CD4-positive, alpha-beta memory T cell (primary cell): Measurements from ENCODE around the gene ZNF578. TPM values are rescaled to one million over a fixed set of nuclear protein-coding genes. Genes with fewer than 3 reads are reported as not detected.
"Not testable (repeated sequence)": the region's sequence is repeated elsewhere in the genome, so short reads cannot be mapped to it uniquely, and the experiment has no call there.

ENCODE experiments used
- CTCF ChIA-PET: fragments of 350-600 bp; sonication (Branson Sonifier 250); formaldehyde crosslinking; loops from one replicate; lab custom pipeline; 2021; ENCODE audit warnings: inconsistent platforms; ENCODE audit not compliant: partially characterized antibody; lab: Charles Lee
- POLR2A ChIA-PET: fragments of 350-600 bp; sonication (Branson Sonifier 250); formaldehyde crosslinking; loops from one replicate; lab custom pipeline; 2021; ENCODE audit not compliant: partially characterized antibody; lab: Charles Lee
- DNase-seq, 5 donors: peaks; one replicate each; pipeline versions ENCODE4 v3.0.0 to v3.0.0-alpha.2; 2020 to 2022; ENCODE audit warnings: mixed read lengths in 1 of 5
- H3K27ac ChIP-seq: one replicate; pipeline ENCODE4 v1.7.0; 2013; ENCODE audit warnings: low read depth, low read length
- H3K27me3 ChIP-seq: 2 replicates; pipeline ENCODE4 v1.7.0; 2013; ENCODE audit warnings: mild to moderate bottlenecking, low read length, moderate library complexity; ENCODE audit not compliant: insufficient read depth
- H3K36me3 ChIP-seq: 2 replicates; pipeline ENCODE4 v1.7.0; 2013; ENCODE audit warnings: mild to moderate bottlenecking, low read length, moderate library complexity; ENCODE audit not compliant: insufficient read depth
- H3K4me1 ChIP-seq: 2 replicates; pipeline ENCODE4 v1.7.0; 2013; ENCODE audit warnings: mild to moderate bottlenecking, low read length, moderate library complexity; ENCODE audit not compliant: insufficient read depth
- H3K4me3 ChIP-seq, 2 donors: one replicate each; pipeline ENCODE4 v1.7.0; 2013; ENCODE audit warnings: low read length in 2 of 2, mild to moderate bottlenecking in 1 of 2
- H3K9me3 ChIP-seq, 2 donors: one replicate each; pipeline ENCODE4 v1.7.0; 2013; ENCODE audit warnings: low read length in 2 of 2, control low read depth in 1 of 2; ENCODE audit not compliant: control insufficient read depth in 1 of 2
- H3K27ac Mint-ChIP-seq, 7 donors: one replicate each; pipeline ENCODE4 v1.8.0; 2020 to 2021; ENCODE audit warnings: mixed read lengths in 7 of 7, mild to moderate bottlenecking in 6 of 7, inconsistent platforms in 3 of 7, moderate library complexity in 3 of 7
- H3K27me3 Mint-ChIP-seq, 2 donors: one replicate each; pipeline ENCODE4 v1.8.0; 2020 to 2021; ENCODE audit warnings: mixed read lengths in 2 of 2
- H3K36me3 Mint-ChIP-seq, 2 donors: one replicate each; pipeline ENCODE4 v1.8.0; 2020 to 2021; ENCODE audit warnings: mixed read lengths in 2 of 2, inconsistent platforms in 1 of 2, mild to moderate bottlenecking in 1 of 2
- H3K4me1 Mint-ChIP-seq, 4 donors: one replicate each; pipeline ENCODE4 v1.8.0; 2020 to 2021; ENCODE audit warnings: mixed read lengths in 4 of 4, mild to moderate bottlenecking in 1 of 4
- H3K4me3 Mint-ChIP-seq, 8 donors: one replicate each; pipeline ENCODE4 v1.8.0; 2020 to 2021; ENCODE audit warnings: mixed read lengths in 8 of 8, mild to moderate bottlenecking in 7 of 8, moderate library complexity in 6 of 8, inconsistent platforms in 3 of 8
- H3K9me3 Mint-ChIP-seq, 8 donors: one replicate each; pipeline ENCODE4 v1.8.0; 2020 to 2021; ENCODE audit warnings: mixed read lengths in 8 of 8, mild to moderate bottlenecking in 5 of 8, inconsistent platforms in 3 of 8, moderate library complexity in 1 of 8
- intact Hi-C: fragments of 100-400 bp; cut with micrococcal nuclease; formaldehyde crosslinking; loops from one replicate; pipeline ENCODE4 v1.15.1; 2023
- polyA plus RNA-seq, 2 donors: library from polyadenylated mRNA; unstranded; fragments of 300-500 nt; fragmentation: Illumina TruSeq; gene quantifications; one replicate each; pipeline ENCODE4 v1.2.3, GENCODE V29; 2021
- total RNA-seq, 2 experiments: library from RNA; stranded (reverse); gene quantifications; one replicate each; pipeline ENCODE4 v1.2.3, GENCODE V29; 2021

ZNF578 gene
- total and polyA plus RNA-seq, 4 experiments from 2014 or later: 1.9 to 4.9 (median 3.2) TPM

DNA sequence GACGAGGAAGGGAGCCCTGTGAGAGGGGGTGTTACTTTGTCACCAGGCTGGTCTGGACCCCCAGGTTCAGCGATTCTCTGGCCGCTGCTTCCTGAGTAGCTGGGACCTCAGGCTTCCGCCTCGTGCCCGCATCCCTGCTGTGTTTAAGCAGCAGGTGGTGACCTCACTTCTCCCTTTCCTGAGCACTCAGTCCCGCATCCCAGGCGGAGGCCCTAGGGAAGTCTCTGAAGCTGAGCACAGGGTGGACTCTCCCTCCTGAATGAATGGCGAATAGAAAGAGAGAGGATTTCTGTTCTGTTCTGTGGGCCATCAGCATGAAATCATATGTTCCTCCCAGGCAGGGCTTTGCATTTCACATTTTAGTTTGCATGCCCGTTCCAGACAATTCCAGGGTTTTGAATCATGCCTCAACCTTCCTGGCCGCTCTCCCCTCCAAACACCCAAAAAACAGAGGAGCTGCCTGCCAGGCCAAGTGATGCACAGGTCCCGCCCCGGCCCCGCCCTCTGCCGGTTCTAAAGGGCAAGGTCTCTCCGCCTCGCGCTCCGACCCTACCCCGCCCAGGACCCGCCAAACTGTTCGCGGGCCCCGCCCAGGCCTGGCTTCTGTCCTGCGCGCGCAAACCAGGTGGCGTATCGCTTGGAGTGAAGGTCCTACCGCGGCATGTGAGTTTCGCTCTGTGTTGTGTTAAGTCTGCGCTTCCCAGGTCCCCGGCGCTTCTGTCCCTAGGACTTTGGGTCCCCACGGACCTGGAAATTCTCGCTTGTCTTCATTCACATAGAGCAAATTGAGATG is 39.0 kb downstream of the ZNF578 start:
- no peak overlapping the region for H3K27ac ChIP-seq
- no peaks in the 10 kb centered on the region for H3K4me1 Mint-ChIP-seq
- DNase-seq: no peak
- H3K4me1 ChIP-seq: no peaks in the 10 kb centered on the region
- peak overlapping the region in 2 of 8 donors; percentile 13 to 17 for H3K4me3 Mint-ChIP-seq
- no peaks in the 10 kb centered on the region for H3K36me3 ChIP-seq
- POLR2A ChIA-PET: no interaction called here
- peaks cover 22 to 28% of the 10 kb centered on the region in 2 donors for H3K36me3 Mint-ChIP-seq
- peaks cover 0 to 3% of the 10 kb centered on the region in 2 donors for H3K9me3 ChIP-seq
- no peak overlapping the region for H3K4me3 ChIP-seq
- intact Hi-C loops: no loop called here
- no peaks in the 10 kb centered on the region for H3K27me3 ChIP-seq
- H3K9me3 Mint-ChIP-seq: peaks cover 0 to 79% (median 58%) of the 10 kb centered on the region in 8 donors
- peaks cover 0 to 2% of the 10 kb centered on the region in 2 donors for H3K27me3 Mint-ChIP-seq
- H3K27ac Mint-ChIP-seq: no peak overlapping the region
- CTCF ChIA-PET: no interaction called here

DNA sequence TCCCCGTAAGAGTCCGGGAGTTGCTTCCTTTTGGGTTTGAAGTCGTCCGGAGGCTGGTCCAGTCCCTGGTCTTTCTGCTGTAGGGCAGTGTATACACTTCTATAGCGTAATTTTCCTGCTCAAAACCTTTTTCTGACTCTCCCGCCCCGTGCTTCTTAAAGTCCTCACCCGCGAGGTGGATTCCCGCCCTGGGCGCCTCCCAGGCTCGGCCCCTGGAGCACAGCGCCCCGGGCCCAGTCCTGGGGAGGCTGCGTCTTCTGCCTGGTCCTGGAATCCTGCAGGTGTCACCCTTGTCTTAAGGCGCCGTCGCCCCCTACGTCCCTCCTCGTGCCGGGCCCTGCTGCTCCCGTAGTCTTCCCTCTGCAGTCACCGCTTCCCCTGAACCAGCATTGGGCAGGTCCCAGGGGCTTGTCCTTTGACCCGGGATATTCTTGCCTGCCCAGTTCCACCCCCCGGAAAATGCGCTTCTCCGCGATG is 39.7 kb downstream of the ZNF578 start:
- Mint-ChIP-seq H3K4me1 (no peaks in the 10 kb centered on the region), H3K27me3 (peaks cover 0 to 2% of the 10 kb centered on the region in 2 donors)

DNA sequence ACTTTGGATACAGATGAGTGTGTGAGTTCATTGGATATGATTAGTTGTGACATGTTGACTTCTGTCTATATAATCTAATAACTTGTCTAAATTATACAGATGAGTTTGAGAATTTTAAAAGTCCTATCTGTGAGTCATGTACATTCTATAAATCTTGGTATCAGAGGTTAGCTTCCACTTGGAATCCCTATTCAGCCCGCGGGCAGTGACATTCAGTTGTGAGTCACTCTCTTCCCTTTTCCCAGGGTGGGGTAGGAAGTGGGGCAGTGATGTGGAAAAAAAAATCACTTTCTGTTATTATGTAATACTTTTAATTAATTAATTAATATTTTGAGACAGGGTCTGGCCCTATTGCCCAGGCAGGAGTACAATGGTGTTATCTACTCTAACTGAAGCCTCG is 41.2 kb downstream of the ZNF578 start:
- Histone ChIP-seq H3K36me3 (no peaks in the 10 kb centered on the region), H3K9me3 (peaks cover 0 to 3% of the 10 kb centered on the region in 2 donors), H3K4me3 (no peak overlapping the region), H3K4me1 (no peaks in the 10 kb centered on the region), H3K27me3 (no peaks in the 10 kb centered on the region), H3K27ac (no peak overlapping the region)
- H3K4me1 Mint-ChIP-seq: no peaks in the 10 kb centered on the region
- ChIA-PET POLR2A (no interaction called here), CTCF (no interaction called here)
- H3K36me3 Mint-ChIP-seq: peaks cover 32 to 34% of the 10 kb centered on the region in 2 donors
- no peak overlapping the region for H3K27ac Mint-ChIP-seq
- intact Hi-C loops: no loop called here
- peaks cover 0 to 2% of the 10 kb centered on the region in 2 donors for H3K27me3 Mint-ChIP-seq
- peaks cover 2 to 88% (median 68%) of the 10 kb centered on the region in 8 donors for H3K9me3 Mint-ChIP-seq
- no peak for DNase-seq
- no peak overlapping the region for H3K4me3 Mint-ChIP-seq

More for the DNA sequence above, 39.7 kb downstream of the ZNF578 start:
- CTCF ChIA-PET: no interaction called here
- Histone ChIP-seq H3K36me3 (no peaks in the 10 kb centered on the region), H3K9me3 (peaks cover 0 to 3% of the 10 kb centered on the region in 2 donors), H3K4me3 (no peak overlapping the region), H3K4me1 (no peaks in the 10 kb centered on the region), H3K27me3 (no peaks in the 10 kb centered on the region), H3K27ac (no peak overlapping the region)
- no peak for DNase-seq
- H3K4me3 Mint-ChIP-seq: peak overlapping the region in 4 of 8 donors; percentile 17 to 41 (median 36)
- peaks cover 2 to 83% (median 64%) of the 10 kb centered on the region in 8 donors for H3K9me3 Mint-ChIP-seq
- H3K36me3 Mint-ChIP-seq: peaks cover 27 to 28% of the 10 kb centered on the region in 2 donors
- intact Hi-C loops: no loop called here
- no peak overlapping the region for H3K27ac Mint-ChIP-seq
- POLR2A ChIA-PET: no interaction called here

DNA sequence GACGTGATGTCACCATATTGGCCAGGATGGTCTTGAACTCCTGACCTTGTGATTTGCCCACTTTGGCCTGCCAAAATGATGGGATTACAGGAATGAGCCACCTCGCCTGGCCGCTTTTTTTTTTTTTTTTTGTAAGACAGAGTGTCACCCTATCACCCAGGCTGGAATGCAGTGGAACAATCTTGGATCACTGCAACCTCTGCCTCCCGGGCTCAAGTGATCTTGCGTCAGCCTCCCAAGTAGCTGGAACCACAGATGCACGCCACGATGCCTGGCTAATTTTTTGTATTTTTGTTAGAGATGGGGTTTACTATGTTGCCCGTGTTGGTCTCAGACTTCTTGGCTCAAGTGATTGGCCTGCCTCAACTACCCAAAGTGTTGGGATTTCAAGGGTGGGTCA is 45.2 kb downstream of the ZNF578 start:
- Mint-ChIP-seq H3K36me3 (peaks cover 42 to 50% of the 10 kb centered on the region in 2 donors), H3K4me3 (no peak overlapping the region), H3K9me3 (peaks cover 5 to 89% (median 68%) of the 10 kb centered on the region in 8 donors), H3K27me3 (peaks cover 0 to under 1% of the 10 kb centered on the region in 2 donors), H3K27ac (no peak overlapping the region), H3K4me1 (no peaks in the 10 kb centered on the region)
- no peak overlapping the region for H3K4me3 ChIP-seq
- no peaks in the 10 kb centered on the region for H3K27me3 ChIP-seq
- intact Hi-C loops: no loop called here
- no peak overlapping the region for H3K27ac ChIP-seq
- no peaks in the 10 kb centered on the region for H3K4me1 ChIP-seq
- ChIA-PET POLR2A (no interaction called here), CTCF (no interaction called here)
- H3K9me3 ChIP-seq: no peaks in the 10 kb centered on the region
- H3K36me3 ChIP-seq: no peaks in the 10 kb centered on the region
- DNase-seq: no peak

DNA sequence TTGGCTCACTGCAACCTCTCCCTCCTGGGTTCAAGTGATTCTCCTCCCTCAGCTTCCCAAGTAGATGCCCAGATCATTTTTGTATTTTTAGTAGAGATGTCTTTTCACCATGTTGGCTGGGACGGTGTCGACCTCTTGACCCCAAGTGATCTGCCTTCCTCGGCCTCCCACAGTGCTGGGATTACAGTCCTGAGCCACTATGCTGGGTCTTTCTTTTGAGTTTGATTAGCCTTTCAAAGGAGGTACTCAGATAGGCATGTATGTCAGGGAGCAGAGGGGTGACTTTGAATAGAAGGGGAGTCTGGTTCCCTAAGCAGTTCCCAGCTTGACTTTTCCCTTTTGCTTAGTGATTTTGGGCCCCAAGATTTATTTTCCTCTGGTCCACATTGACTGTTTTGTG is 47.1 kb downstream of the ZNF578 start:
- intact Hi-C loops, H3K4me1 Mint-ChIP-seq, DNase-seq, POLR2A ChIA-PET, H3K36me3 ChIP-seq, CTCF ChIA-PET, H3K27me3 ChIP-seq, H3K4me3 ChIP-seq, H3K9me3 ChIP-seq, H3K4me3 Mint-ChIP-seq, H3K27ac ChIP-seq, H3K27me3 Mint-ChIP-seq, H3K4me1 ChIP-seq: not testable (repeated sequence)
- H3K27ac Mint-ChIP-seq: peak overlapping the region in 1 of 7 donors; percentile 57
- peaks cover 2 to 86% (median 67%) of the 10 kb centered on the region in 8 donors for H3K9me3 Mint-ChIP-seq
- H3K36me3 Mint-ChIP-seq: peaks cover 42 to 56% of the 10 kb centered on the region in 2 donors

DNA sequence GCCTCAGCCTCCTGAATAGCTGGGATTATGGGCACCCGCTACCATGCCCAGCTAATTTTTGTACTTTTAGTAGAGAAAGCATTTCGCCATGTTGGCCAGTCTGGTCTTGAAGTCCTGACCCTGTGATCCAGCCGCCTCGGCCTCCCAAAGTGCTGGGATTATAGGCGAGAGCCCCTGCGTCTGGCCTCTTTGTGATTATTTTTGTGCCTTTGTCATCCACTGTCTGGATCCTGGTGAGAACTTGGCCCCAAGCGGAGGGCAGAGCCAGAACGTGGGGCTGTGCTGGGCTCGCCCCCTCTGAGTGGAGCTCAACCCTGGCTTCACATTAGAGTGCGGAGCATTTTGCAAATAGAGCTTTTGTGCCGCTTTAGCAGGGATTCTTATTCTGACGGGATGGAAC is 47.6 kb downstream of the ZNF578 start:
- H3K4me3 ChIP-seq, H3K27me3 ChIP-seq, H3K27ac ChIP-seq, CTCF ChIA-PET, POLR2A ChIA-PET, H3K27ac Mint-ChIP-seq, H3K4me1 Mint-ChIP-seq, H3K9me3 ChIP-seq, H3K4me3 Mint-ChIP-seq, H3K4me1 ChIP-seq, intact Hi-C loops, H3K36me3 ChIP-seq, DNase-seq, H3K27me3 Mint-ChIP-seq: not testable (repeated sequence)
- peaks cover 46 to 57% of the 10 kb centered on the region in 2 donors for H3K36me3 Mint-ChIP-seq
- peaks cover 2 to 85% (median 67%) of the 10 kb centered on the region in 8 donors for H3K9me3 Mint-ChIP-seq

DNA sequence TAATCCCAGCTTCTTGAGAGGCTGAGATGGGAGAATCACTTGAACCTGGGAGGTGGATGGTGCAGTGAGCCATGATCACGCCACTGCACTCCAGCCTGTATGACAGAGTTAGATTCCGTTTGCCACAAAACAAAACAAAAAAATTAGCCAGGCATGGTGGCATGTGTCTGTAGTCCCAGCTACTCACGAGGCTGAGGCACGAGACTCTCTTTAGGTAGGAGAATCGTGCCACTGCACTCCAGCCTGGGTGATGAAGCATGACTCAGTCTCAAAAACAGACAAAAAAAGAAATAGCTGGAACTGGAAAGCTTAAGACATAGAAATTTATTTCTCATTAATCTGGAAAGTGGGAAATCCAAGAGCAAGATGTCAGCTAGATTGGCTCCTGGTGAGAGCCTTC is 53.9 kb downstream of the ZNF578 start:
- no peaks in the 10 kb centered on the region for H3K4me1 Mint-ChIP-seq
- ChIA-PET CTCF (no interaction called here), POLR2A (no interaction called here)
- Histone ChIP-seq H3K36me3 (no peaks in the 10 kb centered on the region), H3K4me3 (no peak overlapping the region), H3K9me3 (peaks cover 0 to 3% of the 10 kb centered on the region in 2 donors), H3K4me1 (no peaks in the 10 kb centered on the region), H3K27ac (no peak overlapping the region), H3K27me3 (no peaks in the 10 kb centered on the region)
- H3K9me3 Mint-ChIP-seq: peaks cover 4 to 78% (median 61%) of the 10 kb centered on the region in 8 donors
- peaks cover 55 to 57% of the 10 kb centered on the region in 2 donors for H3K36me3 Mint-ChIP-seq
- intact Hi-C loops: no loop called here
- no peak for DNase-seq
- H3K4me3 Mint-ChIP-seq: no peak overlapping the region
- no peak overlapping the region for H3K27ac Mint-ChIP-seq
- H3K27me3 Mint-ChIP-seq: no peaks in the 10 kb centered on the region
